ENCODE measurements around the gene ZNF541.

GRCh38 chr19:47608969-47609905 is 36.3 kb upstream of the ZNF541 start, which contains the start of gene BICRA:
- TF ChIP-seq CTCF (IDR thresholded peaks at IDR 0.05) (no peak), POLR2AphosphoS5 (IDR thresholded peaks at IDR 0.05) (no peak), POLR2A (IDR thresholded peaks at IDR 0.05) (peak; percentile 10)

All from prostate gland (tissue), 2 donors.